GM19043 (cell line): ENCODE measurements around the gene DESI2.

Source experiments
- ATAC-seq: cut with Tn5 transposase; IDR thresholded peaks from one replicate; pipeline ENCODE4 v1.9.1; 2021; ENCODE audit warnings: low read depth; ENCODE audit not compliant: unreplicated experiment

DESI2 gene

DNA sequence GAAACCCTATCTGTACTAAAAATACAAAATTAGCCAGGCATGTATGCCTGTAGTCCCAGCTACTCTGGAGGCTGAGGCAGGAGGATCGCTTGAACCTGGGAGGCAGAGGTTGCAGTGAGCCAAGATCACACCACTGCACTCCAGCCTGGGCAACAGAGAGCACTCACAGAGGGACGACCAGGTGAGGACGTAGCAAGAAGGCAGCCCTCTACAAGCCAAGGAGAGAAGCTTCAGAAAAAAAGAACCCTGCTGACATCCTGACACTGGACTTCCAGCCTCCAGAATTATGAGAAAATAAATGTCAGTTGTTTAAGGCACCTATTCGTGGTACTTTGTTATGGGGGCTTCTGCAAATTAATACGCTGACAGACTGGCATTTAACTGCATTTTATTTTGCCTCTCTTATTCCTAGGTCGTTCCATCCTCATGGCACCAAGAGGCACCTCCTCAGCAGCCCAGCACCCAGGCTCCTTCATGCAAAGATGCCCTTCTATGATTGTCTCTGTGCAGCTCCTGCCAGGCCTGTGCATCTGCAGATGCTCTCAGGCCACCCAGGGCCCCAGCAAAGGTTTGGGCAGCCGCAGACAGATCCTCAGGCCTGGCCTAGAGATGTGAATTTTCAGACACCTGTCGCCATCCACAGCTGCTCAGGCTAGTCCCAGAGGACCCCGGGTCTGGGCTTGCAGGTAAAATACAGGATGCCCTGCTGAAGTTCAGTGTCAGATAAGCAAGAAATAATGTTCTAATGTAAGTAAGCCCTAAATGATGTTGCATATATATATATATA, 96.5 kb downstream of the DESI2 start:
- no peak for ATAC-seq

DNA sequence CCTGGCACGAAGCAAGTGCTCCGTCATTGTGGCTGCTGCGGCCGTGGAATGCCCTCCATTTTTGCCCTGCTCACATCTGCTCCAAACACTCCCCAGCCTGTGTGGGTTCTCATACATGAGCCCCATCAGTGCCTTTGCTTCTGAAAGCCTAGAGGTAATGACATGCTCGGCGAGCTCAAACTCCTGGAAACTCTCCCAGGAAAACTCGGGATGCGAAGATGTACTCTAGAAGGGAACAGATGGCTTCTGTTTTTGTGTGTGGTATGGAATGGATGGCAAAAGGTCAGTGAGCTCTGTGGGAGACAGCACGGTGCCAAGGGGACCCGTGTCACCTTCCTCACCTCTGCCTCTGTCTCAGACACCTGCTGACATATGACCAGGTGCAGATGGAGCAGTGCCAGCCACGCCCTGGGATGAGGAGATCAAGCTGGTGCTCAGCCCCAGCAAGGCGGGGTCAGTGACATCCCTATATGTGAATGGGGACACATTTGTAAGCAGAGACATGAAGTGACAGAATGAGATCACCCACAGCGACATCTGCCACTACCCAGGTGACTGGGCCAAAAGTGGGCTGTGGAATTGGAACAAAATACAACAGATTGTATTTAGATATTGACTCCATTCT, 98.5 kb downstream of the DESI2 start:
- no peak for ATAC-seq

DNA sequence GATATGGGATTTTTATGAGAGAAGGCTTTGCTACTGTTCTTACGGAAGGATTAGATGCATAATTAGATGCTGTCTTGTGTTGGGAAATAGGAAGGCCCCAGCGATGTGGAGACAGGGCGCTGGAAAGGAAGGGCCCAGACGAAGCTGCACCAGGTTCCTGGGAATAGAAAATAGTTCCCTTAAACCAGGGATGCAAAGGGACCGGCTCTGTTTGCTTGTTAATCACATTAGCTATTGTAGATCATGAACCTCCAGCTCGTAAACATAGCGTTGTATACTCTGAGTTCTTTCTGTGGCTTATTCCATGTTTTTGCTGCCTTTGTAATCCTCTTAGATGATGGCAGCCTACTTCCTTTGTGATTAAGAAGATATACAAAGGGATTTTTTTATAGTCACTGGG, 102.7 kb downstream of the DESI2 start:
- no peak for ATAC-seq

DNA sequence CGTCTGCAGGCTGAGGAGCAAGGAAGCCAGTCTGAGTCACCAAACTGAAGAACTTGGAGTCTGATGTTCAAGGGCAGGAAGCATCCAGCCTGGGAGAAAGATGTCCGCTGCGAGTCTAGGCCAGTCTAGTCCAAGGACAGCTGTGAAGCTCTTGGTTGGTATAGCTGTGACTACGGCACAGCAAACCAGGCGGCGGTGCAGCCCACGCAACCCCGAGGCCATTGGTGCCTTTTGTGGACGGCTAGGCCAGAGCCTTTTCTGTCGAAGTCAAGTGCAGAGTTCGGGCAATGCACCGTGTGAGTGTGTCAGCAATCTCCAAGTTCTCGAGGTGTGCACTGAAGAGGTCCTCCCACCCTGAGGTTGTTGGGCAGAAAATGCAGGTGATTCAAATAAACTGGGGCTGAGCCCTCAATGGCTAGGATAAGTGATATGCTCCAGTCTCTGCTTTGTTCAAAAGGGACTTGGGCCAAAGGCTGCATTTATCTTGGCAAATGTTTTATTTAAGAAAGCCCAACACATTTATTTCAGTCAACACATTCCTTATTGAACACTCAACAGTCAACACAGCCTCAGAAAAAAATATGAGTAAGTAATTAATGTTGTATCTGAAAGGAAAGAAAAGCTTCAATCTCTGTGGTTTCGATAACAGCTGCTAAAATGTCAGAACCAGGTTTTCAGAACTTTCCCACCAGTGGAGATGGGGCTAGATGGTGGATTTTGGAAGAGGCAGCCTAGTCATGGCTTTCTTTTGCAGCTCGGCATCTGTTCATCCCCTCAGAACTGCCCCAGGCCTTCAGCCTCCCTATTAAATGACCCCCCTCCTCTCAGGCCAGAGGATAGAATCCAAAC, 104.4 kb downstream of the DESI2 start:
- ATAC-seq: no peak
